Astrocyte of the cerebellum (primary cell): ENCODE measurements around the gene SORL1.

Experiments used
- DNase-seq: peaks from one replicate; pipeline ENCODE4 v3.0.0-alpha.2; 2011; ENCODE audit warnings: low read depth
- H3K4me3 ChIP-seq: 2 replicates; pipeline ENCODE4 v1.5.1; 2011; ENCODE audit warnings: mild to moderate bottlenecking, low read depth, low read length, moderate library complexity
- CTCF ChIP-seq: IDR thresholded peaks from 2 replicates; pipeline ENCODE4 v1.5.1; 2012; ENCODE audit warnings: low read length, low read depth, moderate library complexity, mild to moderate bottlenecking; ENCODE audit errors: missing control alignments
- in situ Hi-C: cut with HindIII; loops from 2 replicates; pipeline ENCODE4 v1.10.0; 2017; ENCODE audit warnings: low sequenced_read_pairs

Gene SORL1

GRCh38 chr11:121606354-121606753 lies 154.2 kb downstream of the SORL1 start:
- in situ Hi-C loops: no loop called here
- no peak for DNase-seq
- TF ChIP-seq CTCF: no peak
- no peak overlapping the region for H3K4me3 ChIP-seq

GRCh38 chr11:121607341-121607740 lies 155.2 kb downstream of the SORL1 start:
- no peak for DNase-seq
- H3K4me3 ChIP-seq: no peak overlapping the region
- in situ Hi-C loops: no loop called here
- TF ChIP-seq CTCF: no peak

GRCh38 chr11:121608545-121609098 lies 156.5 kb downstream of the SORL1 start:
- no peak for TF ChIP-seq CTCF
- DNase-seq: no peak
- no peak overlapping the region for H3K4me3 ChIP-seq
- in situ Hi-C loops: no loop called here

GRCh38 chr11:121610706-121611105 lies 158.6 kb downstream of the SORL1 start:
- in situ Hi-C loops: no loop called here
- TF ChIP-seq CTCF: no peak
- DNase-seq: no peak
- H3K4me3 ChIP-seq: no peak overlapping the region

DNA sequence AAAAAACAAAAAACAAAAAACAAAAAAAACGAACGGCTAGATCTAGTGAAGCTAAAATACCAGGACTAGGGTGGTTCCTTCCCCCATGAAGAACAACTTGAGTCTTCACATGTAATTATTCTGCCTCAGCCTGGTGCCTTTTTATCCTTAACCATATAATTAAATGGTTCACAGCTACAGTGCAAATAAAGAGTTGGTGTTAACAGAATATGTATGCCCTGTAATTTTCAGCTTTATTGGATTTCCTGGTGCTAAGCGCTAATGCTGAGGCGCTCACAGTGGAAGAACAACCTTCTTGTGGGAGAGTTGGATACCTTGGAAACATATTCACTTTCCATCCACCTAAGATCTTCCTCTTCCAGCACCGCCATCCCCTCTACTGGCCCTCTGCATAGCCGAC lies 159.1 kb downstream of the SORL1 start:
- in situ Hi-C loops: no loop called here
- H3K4me3 ChIP-seq: no peak overlapping the region
- no peak for TF ChIP-seq CTCF
- DNase-seq: no peak

GRCh38 chr11:121613724-121614123 lies 161.6 kb downstream of the SORL1 start:
- TF ChIP-seq CTCF: no peak
- in situ Hi-C loops: no loop called here
- no peak overlapping the region for H3K4me3 ChIP-seq
- no peak for DNase-seq
